Measurements from ENCODE around the gene SIGLEC11. TPM values are rescaled to one million over a fixed set of nuclear protein-coding genes. Genes with fewer than 3 reads are reported as not detected.

The SIGLEC11 gene
- total RNA-seq, 1 experiment from 2014 or later = not detected

DNA sequence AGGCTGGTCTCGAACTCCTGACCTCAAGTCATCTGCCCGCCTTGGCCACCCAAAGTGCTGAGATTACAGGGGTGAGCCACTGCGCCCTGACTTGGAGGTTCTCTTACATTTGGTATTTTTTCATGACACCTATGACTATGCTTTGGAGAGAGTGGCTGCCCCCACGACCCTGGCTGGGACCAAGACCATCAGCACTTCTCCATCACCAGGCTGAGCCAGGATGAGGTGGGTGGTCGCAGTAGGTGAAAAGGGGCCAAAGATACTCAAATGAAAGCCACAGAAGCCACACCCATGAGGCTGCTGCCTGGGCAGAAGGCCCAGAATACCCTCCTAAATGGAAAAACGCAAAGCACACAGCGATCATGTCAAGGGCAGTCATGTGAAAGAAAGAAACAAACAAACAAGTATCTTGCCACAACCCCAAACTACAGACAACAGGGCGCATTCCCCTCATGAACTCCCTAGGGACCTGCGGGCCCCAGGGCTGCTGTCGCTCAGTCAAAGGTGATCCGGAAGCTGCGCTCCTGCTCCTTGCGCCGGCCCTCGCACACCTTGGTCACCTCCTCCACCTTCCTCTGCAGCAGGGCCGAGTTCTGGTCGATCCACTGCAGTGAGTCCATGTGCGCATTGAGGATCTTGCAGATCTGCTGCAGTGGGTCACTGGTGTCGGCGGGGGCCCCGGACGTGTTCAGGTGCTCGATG lies 53.1 kb downstream of the SIGLEC11 start:
- no peak for DNase-seq (ENCODE audit: low spot score)

DNA sequence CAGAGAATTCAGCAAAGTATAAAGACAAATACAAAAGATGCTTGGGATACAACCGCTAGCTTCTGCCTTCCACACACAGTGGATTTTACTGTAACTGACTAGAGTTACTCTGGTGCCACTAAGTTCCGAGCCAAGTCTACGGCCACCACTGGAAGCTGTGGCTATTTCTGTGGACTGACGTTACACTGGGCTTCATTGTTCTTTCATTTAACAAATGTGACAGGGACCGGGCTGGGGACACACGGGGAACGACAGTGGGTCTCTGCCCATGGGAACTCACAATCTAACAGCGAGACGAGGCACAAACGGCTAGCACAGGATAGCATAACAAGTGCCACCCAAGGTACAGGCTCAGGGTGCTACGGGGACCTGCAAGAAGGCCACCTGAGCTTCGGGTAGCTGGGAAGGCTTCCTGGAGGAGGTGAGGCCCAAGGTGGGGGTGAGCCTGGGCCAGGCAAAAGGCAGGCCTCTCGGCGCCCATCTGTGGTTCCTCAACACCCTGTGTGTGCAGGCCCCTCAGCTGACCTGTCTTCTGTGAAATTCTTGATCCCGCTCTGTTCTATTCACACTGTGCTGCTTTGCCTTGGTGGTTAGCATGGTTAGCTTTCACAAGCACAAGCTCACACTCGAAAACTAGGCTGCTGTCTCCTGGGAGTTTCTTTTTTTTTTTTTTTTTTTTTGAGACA lies 54.0 kb downstream of the SIGLEC11 start:
- no peak for DNase-seq (ENCODE audit: low spot score)

DNA sequence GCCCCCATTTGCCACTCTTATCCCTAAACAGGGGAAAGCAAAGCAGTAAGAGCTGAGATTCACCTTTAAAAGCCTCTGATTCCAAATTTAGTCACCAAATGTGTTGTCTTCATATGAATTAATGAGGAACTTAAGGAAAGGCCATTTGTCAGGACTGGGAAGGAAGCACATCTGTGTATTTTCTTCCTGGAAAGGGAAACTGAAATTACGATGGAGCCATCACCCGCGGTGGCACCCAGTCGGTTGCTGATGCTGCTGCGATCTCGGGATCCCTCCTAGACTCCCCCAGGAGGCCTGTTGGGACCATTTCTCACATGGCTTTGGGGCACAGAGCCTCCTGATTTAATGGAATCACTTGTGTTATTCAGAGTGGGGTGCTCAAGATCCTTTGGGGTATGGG lies 56.8 kb downstream of the SIGLEC11 start:
- DNase-seq (ENCODE audit: low spot score) = no peak

Other genes with a start within 250 kb of the SIGLEC11 start
- gene TSKS, start 197.9 kb downstream of the SIGLEC11 start, total RNA-seq (2014; rRNA removed; shearing (Covaris generic)) = not detected in 2 replicates
- 116 and 130 TPM in 2 replicates for gene AP2A1, start 194.2 kb downstream of the SIGLEC11 start, total RNA-seq (2014; rRNA removed; shearing (Covaris generic))
- gene FUZ, start 147.9 kb downstream of the SIGLEC11 start, total RNA-seq (2014; rRNA removed; shearing (Covaris generic)) = 17.6 and 19.0 TPM in 2 replicates
- gene MED25, start 142.9 kb downstream of the SIGLEC11 start, total RNA-seq (2014; rRNA removed; shearing (Covaris generic)) = 28.6 and 34.8 TPM in 2 replicates
- 119 and 139 TPM in 2 replicates for gene PTOV1, start 110.0 kb downstream of the SIGLEC11 start, total RNA-seq (2014; rRNA removed; shearing (Covaris generic))
- 50.7 and 63.0 TPM in 2 replicates for gene PNKP, start 93.6 kb downstream of the SIGLEC11 start, total RNA-seq (2014; rRNA removed; shearing (Covaris generic))
- gene AKT1S1, start 83.8 kb downstream of the SIGLEC11 start, total RNA-seq (2014; rRNA removed; shearing (Covaris generic)) = 19.2 and 22.7 TPM in 2 replicates
- 10.1 and 11.9 TPM in 2 replicates for gene TBC1D17, start 83.5 kb downstream of the SIGLEC11 start, total RNA-seq (2014; rRNA removed; shearing (Covaris generic))
- 6.4 and 15.4 TPM in 2 replicates for gene IL4I1, start 64.3 kb downstream of the SIGLEC11 start, total RNA-seq (2014; rRNA removed; shearing (Covaris generic))
- gene ATF5, start 32.0 kb downstream of the SIGLEC11 start, total RNA-seq (2014; rRNA removed; shearing (Covaris generic)) = 30.3 and 35.6 TPM in 2 replicates
- gene NUP62, start 31.7 kb downstream of the SIGLEC11 start, total RNA-seq (2014; rRNA removed; shearing (Covaris generic)) = 84.6 and 91.3 TPM in 2 replicates
- 26.0 and 45.6 TPM in 2 replicates for gene VRK3, start 64.2 kb upstream of the SIGLEC11 start, total RNA-seq (2014; rRNA removed; shearing (Covaris generic))
- gene ZNF473, start 64.8 kb upstream of the SIGLEC11 start, total RNA-seq (2014; rRNA removed; shearing (Covaris generic)) = 17.8 and 21.0 TPM in 2 replicates
- not detected in 2 replicates for gene IZUMO2, start 202.1 kb upstream of the SIGLEC11 start, total RNA-seq (2014; rRNA removed; shearing (Covaris generic))
- 2.4 and 2.8 TPM in 2 replicates for gene MYH14, start 242.4 kb upstream of the SIGLEC11 start, total RNA-seq (2014; rRNA removed; shearing (Covaris generic))